Activated CD8-positive, alpha-beta memory T cell treated with anti-CD3 and anti-CD28 coated beads, Interleukin-2, amount 50 U/mL, for 24 hours (primary cell): ENCODE results near the gene TMUB2.
"Not testable (repeated sequence)": the region's sequence is repeated elsewhere in the genome, so short reads cannot be mapped to it uniquely, and the experiment has no call there.

ENCODE experiments used
- DNase-seq: peaks from one replicate; pipeline ENCODE4 v3.0.0-alpha.2; 2020; ENCODE audit errors: extremely low read depth

TMUB2 gene

DNA sequence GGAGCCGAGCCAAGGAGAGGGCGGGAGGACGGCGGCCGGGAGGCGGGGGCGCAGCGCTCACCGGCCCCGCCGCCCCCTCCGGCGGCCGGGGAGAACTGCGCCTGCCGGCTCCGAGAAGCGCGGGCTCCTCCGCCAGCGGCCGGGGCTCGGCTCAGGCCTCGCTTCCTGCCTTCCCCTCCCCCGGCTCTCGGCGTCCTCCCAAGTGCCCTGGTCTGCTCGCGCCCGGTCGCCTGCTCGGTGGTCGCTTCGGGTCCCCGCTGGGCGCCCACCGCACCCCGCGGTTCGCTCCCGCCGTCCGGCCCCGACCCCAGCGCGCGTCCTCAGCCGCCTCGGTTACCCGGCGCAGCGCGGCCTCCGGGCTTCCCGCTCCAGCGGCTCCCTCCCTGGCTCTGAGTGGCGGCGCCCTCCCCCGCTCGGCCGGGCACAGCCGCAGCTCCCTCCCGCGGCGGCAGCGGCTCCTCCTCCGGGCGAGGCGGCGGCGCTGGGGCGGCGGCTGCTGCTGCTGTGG, 32.4 kb downstream of the TMUB2 start:
- DNase-seq: peak; percentile 21

DNA sequence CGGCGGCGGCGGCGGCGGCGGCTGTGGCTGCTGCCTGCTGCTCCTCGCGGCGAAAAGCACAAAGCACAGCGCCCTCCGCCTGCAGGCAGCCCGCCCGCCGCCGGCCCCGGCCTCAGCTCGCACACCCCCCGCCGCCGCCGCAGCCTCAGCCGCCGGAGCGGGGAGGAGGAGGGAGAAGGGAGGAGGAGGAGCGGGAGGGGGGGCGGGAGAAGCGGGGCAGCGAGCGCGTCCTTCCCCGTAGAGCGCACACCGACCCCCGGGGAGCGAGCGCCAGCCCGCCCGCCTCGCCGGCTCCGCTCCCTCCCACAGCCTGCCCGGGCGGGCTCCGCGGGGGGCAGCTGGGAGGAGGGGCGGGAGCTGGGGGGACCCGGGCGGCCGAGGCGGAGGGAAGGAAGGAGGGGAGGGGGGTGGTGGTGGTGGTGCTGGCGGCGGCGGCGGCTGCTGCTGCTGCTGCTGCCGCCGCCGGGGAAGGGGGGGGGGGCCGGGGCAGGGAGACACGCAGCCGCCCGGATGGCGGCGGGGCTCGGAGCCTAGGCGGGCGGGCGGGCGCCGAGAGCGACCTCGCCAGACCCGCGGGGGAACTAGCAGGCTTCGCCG, 32.9 kb downstream of the TMUB2 start, which contains the start of gene UBTF:
TSS of gene UBTF (minus strand) at position 60 of the 597 bp plus-strand sequence. CDS start 1,446 bp downstream, outside the sequence.
- DNase-seq: no peak

DNA sequence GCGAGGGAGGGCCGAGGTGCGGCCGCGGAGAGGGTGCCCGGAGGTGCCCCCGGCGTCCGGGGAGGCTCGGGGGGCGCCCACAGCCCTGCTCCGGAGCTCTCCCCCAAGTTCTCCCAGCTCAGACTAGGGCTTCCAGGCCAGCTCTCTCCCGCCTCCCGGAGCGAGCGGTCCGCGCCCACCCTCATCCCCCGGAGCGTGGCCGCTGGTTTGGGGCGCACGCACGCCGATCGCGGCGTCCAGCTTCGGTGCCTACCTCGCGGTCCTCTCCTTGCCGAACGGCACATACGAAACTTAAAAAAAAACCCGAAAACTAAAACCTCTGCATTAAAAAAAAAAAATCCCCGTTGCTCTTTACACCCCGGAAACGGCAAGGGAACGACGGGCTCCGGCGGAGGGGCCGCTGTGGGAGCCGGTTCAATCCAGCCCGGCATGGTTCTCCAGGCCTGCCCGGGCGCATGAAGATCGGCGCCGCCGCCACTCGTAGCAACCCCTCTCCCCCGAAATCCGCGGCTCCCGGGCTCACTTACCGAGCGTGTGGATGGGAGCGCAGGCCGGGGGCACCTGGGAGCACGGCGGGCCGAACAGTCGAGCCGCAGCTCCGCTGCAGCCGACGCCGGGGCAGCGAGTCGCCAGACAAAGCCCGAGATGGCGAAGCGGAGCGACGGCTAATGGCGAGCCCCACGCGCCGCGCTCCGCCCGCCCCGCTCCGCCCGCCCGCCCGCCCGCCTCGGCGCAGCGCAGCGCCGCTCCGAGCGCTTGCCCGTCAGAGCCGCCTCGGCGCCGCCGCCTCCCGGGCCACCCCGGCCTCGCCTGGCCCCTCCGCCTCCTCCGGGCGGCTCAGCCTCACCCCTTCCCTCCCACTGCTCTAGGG, 33.7 kb downstream of the TMUB2 start:
- DNase-seq: no peak

DNA sequence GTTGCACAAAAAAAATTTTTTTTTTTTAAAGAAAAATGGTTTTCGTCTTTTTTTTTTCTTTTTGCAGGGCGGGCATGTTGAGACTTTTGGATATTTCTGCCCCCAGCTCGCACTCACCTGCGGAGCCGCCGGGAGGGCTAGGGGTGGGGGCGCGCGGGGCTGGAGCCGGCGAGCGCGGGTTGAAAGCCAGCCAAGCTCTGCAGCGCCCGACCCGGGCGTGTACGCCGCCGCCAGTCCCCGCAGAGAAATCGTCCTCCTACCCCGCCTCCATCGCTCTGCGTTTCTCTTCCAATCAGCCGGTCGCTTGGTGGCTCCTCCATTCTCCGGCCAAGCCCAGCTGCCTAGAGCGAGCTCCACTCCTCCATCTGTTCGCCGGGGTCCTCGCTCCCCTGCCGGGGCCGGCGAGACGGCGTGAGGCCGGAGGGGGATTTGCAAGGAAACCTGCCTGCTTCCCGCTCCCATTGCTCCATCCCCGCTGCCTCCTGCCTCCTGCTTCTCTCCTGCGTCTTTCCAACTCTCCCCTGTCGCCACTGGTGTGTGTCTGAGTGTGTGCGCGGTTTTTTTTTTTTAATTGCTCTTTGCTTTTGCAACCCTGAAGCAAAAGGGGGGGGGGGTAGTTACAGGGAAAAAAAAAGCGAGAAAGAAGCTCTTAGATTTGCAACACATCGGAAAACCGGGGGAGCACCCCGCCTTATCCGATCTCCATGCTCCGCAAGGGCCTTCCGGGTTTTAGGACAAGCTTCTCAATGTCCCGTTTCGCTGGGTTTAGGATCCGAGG, 34.5 kb downstream of the TMUB2 start:
- no peak for DNase-seq

DNA sequence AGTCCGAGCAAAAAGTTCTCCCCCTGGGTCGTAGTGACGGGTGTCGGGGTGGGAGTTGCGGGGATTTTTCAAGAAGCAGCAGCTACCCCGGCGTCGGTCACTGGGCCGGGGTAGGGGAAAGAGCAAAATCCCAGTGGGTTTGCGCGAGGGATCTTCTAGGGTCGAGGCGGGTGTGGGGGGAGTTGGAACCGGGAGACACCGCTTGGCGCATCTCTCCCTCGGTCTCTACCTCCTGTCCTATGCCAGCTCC, 35.0 kb downstream of the TMUB2 start:
- DNase-seq: no peak

DNA sequence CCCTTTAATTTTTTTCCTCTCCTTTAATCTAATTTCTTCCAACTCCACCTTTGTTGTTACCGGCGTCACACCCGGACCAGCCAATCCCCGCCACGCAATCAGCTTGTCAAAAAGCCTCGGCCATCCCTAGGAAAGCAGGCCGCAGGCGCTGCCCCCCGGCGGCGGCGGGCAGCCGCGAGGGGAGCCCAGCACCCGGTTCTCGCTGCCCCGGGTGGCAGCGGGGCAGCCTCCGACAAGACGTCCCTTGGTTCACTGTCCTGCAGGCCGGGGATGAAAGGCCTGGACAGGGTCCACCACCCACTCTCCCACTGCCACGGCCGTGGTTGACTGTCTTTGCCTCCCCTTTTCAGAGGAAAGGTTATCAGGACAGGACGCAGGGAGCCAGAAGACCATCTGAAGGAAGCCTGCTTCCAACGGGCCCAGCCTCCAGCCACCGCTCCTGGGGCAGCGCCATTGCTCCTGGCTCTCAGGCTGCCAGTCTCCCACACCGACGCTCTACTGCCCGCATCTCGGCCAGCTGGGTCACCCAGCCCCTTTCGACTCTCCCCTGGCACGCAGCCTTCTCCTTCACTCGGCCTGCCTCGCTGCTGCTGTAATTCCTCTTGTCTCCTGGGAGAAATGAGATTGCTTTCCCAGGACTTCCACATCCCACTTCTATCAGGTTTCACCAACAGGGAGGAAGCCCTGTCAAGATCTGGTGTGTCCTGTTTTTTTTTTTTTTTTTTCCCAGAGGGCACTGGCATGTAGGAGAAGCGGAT, 35.5 kb downstream of the TMUB2 start:
- DNase-seq: no peak

DNA sequence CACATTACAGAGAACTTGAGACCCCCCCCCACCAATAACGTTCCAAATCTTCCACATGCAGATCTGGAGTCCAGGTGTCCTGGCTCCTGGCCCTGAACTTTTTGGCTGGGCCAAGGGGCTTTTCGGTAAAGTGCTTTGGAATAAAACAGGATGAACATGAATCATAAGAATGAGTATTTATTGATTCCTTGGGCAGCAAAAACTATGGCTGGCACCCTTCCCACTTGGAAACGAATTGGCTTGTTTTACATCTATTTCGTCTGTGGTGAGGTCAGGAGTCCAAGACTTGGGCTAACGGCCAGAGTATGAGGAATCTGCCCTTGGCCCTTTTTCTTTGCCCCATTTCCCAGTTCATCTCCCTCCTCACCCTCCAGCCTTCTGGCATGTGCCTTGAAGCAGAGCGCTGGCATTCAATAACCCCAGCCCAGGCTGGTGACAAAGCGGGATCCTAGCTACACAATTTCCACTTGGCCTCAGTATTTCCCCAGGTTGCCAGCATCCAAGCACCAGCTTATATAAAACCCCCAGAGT, 36.8 kb downstream of the TMUB2 start:
- DNase-seq: no peak

DNA sequence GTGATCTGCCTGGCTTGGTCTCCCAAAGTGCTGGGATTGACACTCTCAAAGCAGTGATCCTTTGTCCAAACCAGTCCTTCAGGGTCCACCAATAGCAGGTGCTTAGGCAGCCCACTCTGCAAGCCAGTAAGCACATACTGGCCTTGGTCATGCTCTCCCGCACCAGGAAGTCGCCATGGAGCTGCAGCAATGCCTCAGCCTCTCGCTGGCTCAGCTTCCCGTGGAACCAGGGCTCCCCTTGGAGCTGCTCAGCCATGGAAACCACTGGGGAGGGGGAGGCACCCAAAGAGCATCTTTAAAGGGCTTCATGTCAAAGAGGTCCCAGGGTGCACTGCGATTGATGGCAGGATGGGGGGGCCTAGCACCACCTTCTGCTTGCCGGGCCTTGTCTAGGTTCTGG, 42.3 kb downstream of the TMUB2 start:
- DNase-seq: no peak

DNA sequence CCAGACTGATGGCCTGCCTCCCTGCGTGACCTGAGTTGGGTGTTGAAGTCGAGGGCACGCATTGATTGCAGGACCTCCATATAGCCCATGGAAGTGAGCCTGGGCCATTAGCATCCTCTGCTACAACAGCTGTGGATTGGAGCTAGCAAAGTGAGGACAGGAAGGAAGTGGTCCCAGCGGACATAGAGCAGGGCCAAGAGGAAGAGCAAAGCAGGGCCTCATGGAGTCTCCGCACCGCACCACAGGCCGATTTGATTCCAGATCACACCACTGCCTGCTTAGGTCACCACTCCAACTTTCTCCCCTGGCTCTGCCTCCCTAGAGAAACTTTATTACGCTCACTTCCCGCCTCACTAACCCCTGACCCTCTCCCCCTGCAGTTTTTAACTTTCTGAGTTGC, 43.4 kb downstream of the TMUB2 start:
- no peak for DNase-seq

DNA sequence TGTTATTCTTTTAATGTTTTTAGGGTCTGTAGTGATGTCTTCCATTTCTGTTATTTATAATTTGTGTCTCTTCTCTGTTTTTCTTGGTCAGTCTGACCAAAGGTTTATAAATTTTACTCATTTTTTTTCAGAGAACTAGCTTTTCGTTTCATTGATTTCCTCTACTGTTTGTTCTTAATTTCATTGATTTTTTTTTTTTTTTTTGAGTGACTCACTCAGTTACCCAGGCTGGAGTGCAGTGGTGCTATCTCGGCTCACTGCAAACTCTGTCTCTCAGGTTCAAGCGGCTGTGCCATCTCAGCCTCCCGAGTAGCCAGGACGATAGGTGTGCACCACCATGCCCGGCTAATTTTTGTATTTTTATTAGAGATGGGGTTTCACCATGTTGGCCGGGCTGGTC, 45.3 kb downstream of the TMUB2 start:
- no peak for DNase-seq

DNA sequence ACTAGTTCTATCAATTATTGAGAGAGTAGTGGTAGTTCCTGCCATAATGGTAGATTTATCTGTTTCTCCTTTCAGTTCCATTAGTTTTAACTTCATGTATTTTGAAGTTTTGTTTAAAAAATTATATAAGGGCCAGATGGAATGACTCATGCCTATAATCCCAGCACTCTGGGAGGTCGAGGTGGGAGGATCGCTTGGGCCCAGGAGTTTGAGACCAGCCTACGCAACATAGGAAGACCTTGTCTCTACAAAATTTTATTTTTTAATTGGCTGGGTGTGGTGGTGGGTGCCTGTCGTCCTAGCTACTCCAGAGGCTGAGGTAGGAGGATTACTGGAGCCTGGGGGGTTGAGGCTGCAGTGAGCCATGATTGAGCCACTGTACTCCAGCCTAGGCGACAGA, 46.8 kb downstream of the TMUB2 start:
- DNase-seq: no peak

DNA sequence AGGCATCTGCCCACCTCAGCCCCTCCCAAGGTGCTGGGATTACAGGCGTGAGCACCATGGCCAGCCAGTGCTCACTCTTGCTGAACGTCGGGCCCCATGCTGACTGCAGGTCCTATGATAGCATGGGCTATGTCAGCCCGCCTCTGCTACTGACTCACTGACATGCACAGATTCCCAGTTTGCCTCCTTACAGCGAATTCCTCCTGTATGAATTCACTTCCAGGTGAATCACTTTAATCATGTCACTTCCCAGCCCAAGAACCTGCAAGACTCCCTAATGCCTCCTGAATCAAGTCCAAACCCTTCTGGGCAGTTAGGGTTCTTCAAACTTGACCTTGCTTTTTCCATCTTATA, 48.8 kb downstream of the TMUB2 start:
- no peak for DNase-seq

DNA sequence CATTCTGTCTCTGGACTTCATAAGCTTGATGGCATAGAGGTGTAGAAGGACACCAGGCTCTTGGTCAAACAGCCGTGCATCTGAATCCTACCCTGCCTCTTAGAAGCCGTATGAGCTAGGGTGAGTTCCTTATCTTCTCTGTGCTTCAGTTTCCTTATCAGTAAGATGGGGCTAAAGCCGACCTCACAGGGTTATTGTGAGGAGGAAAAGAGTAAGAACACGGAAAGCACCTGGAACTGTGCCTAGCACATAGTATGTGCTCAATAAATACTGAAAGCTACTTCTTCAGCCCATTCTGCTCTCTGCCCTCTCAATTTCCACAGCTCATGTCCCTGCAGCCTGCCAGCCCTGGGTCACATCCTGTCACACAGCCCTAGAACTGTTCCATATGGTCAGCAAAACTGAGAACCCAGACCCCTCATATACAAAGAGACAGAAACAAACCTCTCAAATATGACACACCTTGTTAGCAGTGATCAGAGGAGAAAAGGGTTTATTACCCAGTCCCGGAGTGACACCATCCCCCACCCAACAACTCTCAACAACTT, 49.7 kb downstream of the TMUB2 start:
- no peak for DNase-seq

DNA sequence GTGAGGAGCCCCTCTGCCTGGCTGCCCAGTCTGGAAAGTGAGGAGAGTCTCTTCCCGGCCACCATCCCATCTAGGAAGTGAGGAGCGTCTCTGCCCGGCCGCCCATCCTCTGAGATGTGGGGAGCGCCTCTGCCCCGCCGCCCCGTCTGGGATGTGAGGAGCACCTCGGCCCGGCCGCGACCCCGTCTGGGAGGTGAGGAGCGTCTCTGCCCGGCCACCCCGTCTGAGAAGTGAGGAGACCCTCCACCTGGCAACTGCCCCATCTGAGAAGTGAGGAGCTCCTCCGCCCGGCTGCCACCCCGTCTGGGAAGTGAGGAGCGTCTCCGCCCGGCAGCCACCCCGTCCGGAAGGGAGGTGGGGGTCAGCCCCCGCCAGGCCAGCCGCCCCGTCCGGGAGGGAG, 51.1 kb downstream of the TMUB2 start:
- not testable (repeated sequence) for DNase-seq

DNA sequence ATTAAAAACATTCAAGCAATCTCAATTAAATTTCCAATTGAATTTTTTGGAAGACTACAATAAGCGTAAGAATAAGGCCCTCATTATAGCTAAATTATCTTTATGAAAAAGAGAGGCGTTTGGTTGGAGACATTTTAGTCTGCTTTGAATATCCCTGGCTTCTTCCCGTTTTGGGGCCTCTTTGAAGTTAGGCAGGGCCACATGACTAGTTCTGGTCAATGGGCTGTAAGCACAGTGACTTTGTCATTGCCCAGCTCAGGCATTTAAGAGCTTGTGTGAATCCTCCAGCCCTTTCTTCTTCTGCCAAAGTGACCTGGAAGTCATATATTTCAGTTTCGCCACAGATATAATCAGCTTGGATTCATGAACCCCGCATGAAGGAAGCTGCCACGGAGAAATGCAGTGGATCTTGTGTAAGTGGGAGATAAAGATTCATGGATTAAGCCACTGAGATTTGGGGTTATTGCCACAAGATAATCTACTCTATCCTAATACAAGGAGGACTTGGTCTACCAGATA, 54.4 kb downstream of the TMUB2 start:
- DNase-seq: no peak
